Loucy (cell line): ENCODE results near the gene GFRA1.

Experiments used
- H2AFZ ChIP-seq: fragments of 200-600 bp; sonication (generic); 2 replicates; pipeline ENCODE4 v1.6.0; 2016; ENCODE audit warnings: antibody characterized with exemption, mild to moderate bottlenecking, low read length, moderate library complexity
- H3F3A ChIP-seq: fragments of 200-600 bp; 2 replicates; pipeline ENCODE4 v1.6.0; 2016; ENCODE audit warnings: antibody characterized with exemption, low read depth, mild to moderate bottlenecking
- H3K27me3 ChIP-seq: fragments of 200-600 bp; sonication (generic); 2 replicates; pipeline ENCODE4 v1.6.1; 2014; ENCODE audit warnings: low read length, mild to moderate bottlenecking; ENCODE audit not compliant: insufficient read depth, poor library complexity, severe bottlenecking
- H3K36me3 ChIP-seq: fragments of 200-600 bp; sonication (generic); 2 replicates; pipeline ENCODE4 v1.6.1; 2016; ENCODE audit warnings: low read length; ENCODE audit not compliant: insufficient read depth
- H3K4me1 ChIP-seq: fragments of 200-600 bp; sonication (generic); 2 replicates; pipeline ENCODE4 v1.5.1; 2014; ENCODE audit warnings: low read length, mild to moderate bottlenecking; ENCODE audit not compliant: insufficient read depth, poor library complexity, severe bottlenecking
- H3K4me2 ChIP-seq: fragments of 200-600 bp; sonication (generic); 2 replicates; pipeline ENCODE4 v1.6.0; 2014; ENCODE audit warnings: antibody characterized with exemption, low read length, low read depth, mild to moderate bottlenecking; ENCODE audit not compliant: poor library complexity, severe bottlenecking
- H3K4me3 ChIP-seq: fragments of 200-600 bp; sonication (generic); 2 replicates; pipeline ENCODE4 v1.5.1; 2014; ENCODE audit warnings: low read length, mild to moderate bottlenecking, mixed read lengths; ENCODE audit not compliant: poor library complexity, severe bottlenecking
- H3K79me2 ChIP-seq: fragments of 200-600 bp; sonication (generic); 2 replicates; pipeline ENCODE4 v1.6.1; 2014; ENCODE audit warnings: low read length; ENCODE audit not compliant: insufficient read depth
- H3K9ac ChIP-seq: fragments of 200-600 bp; sonication (generic); 2 replicates; pipeline ENCODE4 v1.6.0; 2014; ENCODE audit warnings: mild to moderate bottlenecking, low read depth, low read length, moderate library complexity; ENCODE audit not compliant: poor library complexity, severe bottlenecking
- H3K9me2 ChIP-seq: fragments of 200-600 bp; sonication (generic); replicated peaks from 2 replicates; pipeline ENCODE4 v1.6.1; 2016; ENCODE audit warnings: low read depth, low read length, mixed read lengths
- H3K9me3 ChIP-seq: fragments of 200-600 bp; sonication (generic); 2 replicates; pipeline ENCODE4 v1.6.1; 2014; ENCODE audit warnings: mild to moderate bottlenecking, antibody characterized with exemption, low read length, low read depth; ENCODE audit not compliant: insufficient read depth
- H4K20me1 ChIP-seq: fragments of 200-600 bp; sonication (generic); 2 replicates; pipeline ENCODE4 v1.6.0; 2014; ENCODE audit warnings: antibody characterized with exemption, low read length, mild to moderate bottlenecking; ENCODE audit not compliant: insufficient read depth, poor library complexity, severe bottlenecking
- CTCF ChIP-seq: fragments of 200-600 bp; sonication (generic); conservative IDR thresholded peaks from 2 replicates; pipeline ENCODE4 v1.5.1; 2014; ENCODE audit warnings: mild to moderate bottlenecking, antibody characterized with exemption, low read length
- EZH2phosphoT487 ChIP-seq: fragments of 200-600 bp; IDR thresholded peaks from 2 replicates; pipeline ENCODE4 v1.6.1; 2018; ENCODE audit warnings: antibody characterized with exemption, mild to moderate bottlenecking, moderate library complexity, borderline replicate concordance

The GFRA1 gene

GRCh38 chr10:116195039-116195438, 78.0 kb downstream of the GFRA1 start:
- peaks cover 65% of the 10 kb centered on the region for H3K4me1 ChIP-seq
- no peak overlapping the region for H2AFZ ChIP-seq
- no peak overlapping the region for H3K4me2 ChIP-seq
- no peaks in the 10 kb centered on the region for H4K20me1 ChIP-seq
- no peak for TF ChIP-seq EZH2phosphoT487
- TF ChIP-seq CTCF, result no peak
- peaks cover 11% of the 10 kb centered on the region for H3K36me3 ChIP-seq
- no peak overlapping the region for H3K4me3 ChIP-seq
- H3K9ac ChIP-seq, result no peak overlapping the region
- H3K27me3 ChIP-seq, result no peaks in the 10 kb centered on the region
- peaks cover 3% of the 10 kb centered on the region; the same call in 1 of the 2 replicates for H3F3A ChIP-seq
- H3K9me2 ChIP-seq, result no peaks in the 10 kb centered on the region
- peaks cover 10% of the 10 kb centered on the region for H3K9me3 ChIP-seq
- H3K79me2 ChIP-seq, result peaks cover 58% of the 10 kb centered on the region

GRCh38 chr10:116194061-116194460, 78.9 kb downstream of the GFRA1 start:
- peaks cover 64% of the 10 kb centered on the region for H3K4me1 ChIP-seq
- H3K4me2 ChIP-seq, result no peak overlapping the region
- no peak for TF ChIP-seq CTCF
- no peak for TF ChIP-seq EZH2phosphoT487
- H3K9ac ChIP-seq, result no peak overlapping the region
- H3K79me2 ChIP-seq, result peaks cover 57% of the 10 kb centered on the region
- peaks cover 11% of the 10 kb centered on the region for H3K36me3 ChIP-seq
- H3K9me2 ChIP-seq, result no peaks in the 10 kb centered on the region
- H3K4me3 ChIP-seq, result no peak overlapping the region
- no peaks in the 10 kb centered on the region for H3K27me3 ChIP-seq
- no peaks in the 10 kb centered on the region for H4K20me1 ChIP-seq
- peaks cover 3% of the 10 kb centered on the region; the same call in 1 of the 2 replicates for H3F3A ChIP-seq
- peaks cover 10% of the 10 kb centered on the region for H3K9me3 ChIP-seq
- H2AFZ ChIP-seq, result no peak overlapping the region

GRCh38 chr10:116190883-116191282, 82.1 kb downstream of the GFRA1 start:
- H4K20me1 ChIP-seq, result no peaks in the 10 kb centered on the region
- H3K4me2 ChIP-seq, result peak overlapping the region; percentile 26
- H2AFZ ChIP-seq, result no peak overlapping the region
- peaks cover 62% of the 10 kb centered on the region for H3K79me2 ChIP-seq
- no peaks in the 10 kb centered on the region for H3K27me3 ChIP-seq
- H3K9ac ChIP-seq, result peak overlapping the region; percentile 16
- H3K4me3 ChIP-seq, result no peak overlapping the region
- peaks cover 10% of the 10 kb centered on the region for H3K9me3 ChIP-seq
- TF ChIP-seq EZH2phosphoT487 (no peak), CTCF (no peak)
- H3F3A ChIP-seq, result no peaks in the 10 kb centered on the region
- peaks cover 66% of the 10 kb centered on the region for H3K4me1 ChIP-seq
- H3K36me3 ChIP-seq, result peaks cover 8% of the 10 kb centered on the region
- no peaks in the 10 kb centered on the region for H3K9me2 ChIP-seq
